PFSK-1 (cell line): ENCODE measurements around the gene CDKN2AIPNL.

Experiments
- FOXP2 ChIP-seq: optimal IDR thresholded peaks from 2 replicates; pipeline ENCODE3; 2011; ENCODE audit warnings: borderline replicate concordance, control low read depth, inconsistent platforms; ENCODE audit not compliant: insufficient read depth; ENCODE audit errors: extremely low read length, extremely low read depth
- TAF1 ChIP-seq: IDR thresholded peaks from 2 replicates; pipeline ENCODE4 v1.6.1; 2012; ENCODE audit warnings: low read length, control low read depth, borderline replicate concordance; ENCODE audit not compliant: insufficient read depth

GRCh38 chr5:134430001-134430569, 18.4 kb upstream of the CDKN2AIPNL start:
- no peak for TF ChIP-seq TAF1
- no peak for TF ChIP-seq FOXP2
